Measurements from ENCODE around the gene GALNT5.
"Not testable (repeated sequence)": the region's sequence is repeated elsewhere in the genome, so short reads cannot be mapped to it uniquely, and the experiment has no call there.

Gene GALNT5

GRCh38 chr2:157333304-157334047 is 76.0 kb downstream of the GALNT5 start:
- no peak for DNase-seq

DNA sequence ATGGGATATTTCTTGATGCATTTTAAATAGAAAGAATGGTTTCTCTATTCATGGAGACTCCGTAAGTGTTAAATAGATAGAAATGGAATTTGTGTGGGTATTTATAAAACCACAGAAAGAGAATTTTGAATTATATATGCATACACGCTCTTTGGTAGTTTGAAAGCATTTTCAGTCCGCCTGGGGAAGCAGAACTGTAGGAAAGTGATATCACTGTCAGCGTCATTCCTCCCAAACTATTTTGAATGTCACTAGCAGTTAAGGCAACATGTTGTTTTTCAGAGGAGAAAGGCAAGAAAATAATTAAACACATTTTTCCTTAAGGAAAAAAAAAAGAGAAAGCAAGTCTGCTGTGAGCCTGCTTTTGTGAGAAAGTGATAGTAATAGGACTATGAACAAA is 76.8 kb downstream of the GALNT5 start:
- no peak for DNase-seq

DNA sequence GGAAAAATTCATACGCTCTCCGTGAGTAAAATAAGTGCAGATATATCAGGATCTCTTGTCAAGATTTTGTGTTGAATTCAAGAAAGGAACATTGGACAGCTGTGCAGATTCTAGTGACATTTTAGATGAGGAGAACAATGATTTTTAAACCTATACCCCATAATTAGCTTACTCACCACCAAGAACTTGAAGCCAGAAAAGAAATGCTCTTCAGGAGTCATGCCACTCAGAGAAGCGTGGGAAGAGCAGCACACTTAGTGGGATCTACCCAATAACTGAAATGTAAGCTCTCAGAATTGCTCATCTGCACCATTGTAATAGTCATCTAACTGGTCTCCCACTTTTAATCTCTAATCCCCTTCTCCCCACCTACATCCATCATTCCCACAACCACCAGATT is 77.3 kb downstream of the GALNT5 start:
- DNase-seq: no peak

- DNase-seq: no peak
Observed at GRCh38 chr2:157336137-157337010, 78.9 kb downstream of the GALNT5 start.

DNA sequence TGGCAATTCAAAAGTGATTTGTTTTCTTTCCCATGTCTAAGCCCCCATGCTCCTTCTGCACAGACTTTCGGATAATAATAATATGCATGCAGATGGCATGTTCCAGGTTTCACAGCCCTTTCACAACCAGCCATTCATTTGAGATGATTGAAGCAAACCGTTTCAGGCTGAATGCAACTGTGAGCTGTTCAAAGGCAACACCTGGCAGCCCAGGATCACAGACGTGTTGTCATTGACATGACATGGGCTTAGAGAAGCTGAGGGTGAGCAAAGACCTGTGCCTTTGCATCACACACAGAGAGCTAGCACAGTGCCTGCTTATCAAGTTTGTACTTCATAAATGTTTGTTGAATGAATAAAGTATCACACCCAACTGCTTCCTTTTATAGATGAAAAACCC is 80.5 kb downstream of the GALNT5 start:
- DNase-seq: no peak

GRCh38 chr2:157339965-157340655 is 82.6 kb downstream of the GALNT5 start:
- DNase-seq: no peak

- DNase-seq: not testable (repeated sequence)
Observed at GRCh38 chr2:157341381-157341780, 83.9 kb downstream of the GALNT5 start.

DNA sequence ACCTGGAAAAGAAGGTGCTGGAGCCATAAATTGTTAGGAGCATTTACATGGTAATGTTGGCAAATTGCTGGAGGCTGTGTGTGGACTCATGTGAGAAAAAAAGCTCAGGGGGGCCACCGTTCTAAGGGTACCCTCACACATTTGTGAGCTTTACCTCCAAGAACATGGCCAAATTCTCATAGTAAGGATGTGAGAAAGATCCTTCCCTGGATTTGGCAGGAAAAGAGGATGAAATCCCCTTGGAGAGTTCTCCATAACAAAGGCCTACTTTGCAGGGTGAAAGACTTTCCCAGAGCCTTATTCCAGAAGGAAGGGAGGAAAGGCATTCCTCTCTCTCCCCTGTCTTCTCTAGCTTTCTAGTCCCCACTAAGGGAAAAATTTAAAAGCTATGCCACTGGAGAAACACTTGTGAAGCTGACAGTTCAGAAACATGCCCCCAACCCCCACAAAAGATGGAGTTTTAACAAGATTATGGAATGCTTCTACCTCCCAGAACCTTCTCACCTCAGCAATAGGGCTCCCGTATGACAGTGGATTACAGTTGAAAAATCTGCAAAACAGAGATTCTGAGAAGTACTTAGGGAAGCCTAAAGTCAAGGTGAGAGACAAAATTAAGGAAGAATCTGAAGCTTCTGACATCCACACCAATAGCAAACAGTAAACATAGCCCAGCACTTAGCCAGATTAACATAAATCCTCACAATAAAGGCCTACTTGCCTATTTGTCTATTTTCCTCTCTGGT is 88.3 kb downstream of the GALNT5 start:
- DNase-seq: no peak

GRCh38 chr2:157348291-157348921 is 90.9 kb downstream of the GALNT5 start:
- DNase-seq: no peak

DNA sequence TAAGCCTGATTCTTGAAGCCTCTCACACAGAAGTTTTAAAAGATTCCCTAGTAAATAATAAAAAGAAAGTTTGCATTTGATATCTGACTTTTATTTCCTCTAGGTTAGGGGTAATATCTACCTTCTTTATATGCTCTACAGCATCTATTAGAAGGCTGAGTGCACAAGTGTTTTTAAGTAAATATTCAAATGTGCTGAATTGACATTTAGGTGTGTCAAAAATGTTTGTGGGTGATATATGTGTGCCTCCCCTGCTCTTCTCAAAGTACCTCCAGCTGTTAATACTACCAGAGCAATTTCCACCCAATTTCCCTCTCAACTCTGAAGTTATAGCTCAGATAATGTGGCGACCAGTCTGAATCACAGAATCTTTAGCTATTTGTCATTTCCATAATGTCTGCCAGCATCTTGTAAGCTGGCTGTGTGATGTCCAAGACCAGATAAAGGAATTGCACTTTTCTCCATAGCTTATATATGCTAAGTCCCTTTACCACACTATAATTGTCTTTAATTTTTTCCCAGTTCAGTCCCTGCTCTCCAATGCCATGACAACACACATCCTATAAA is 92.5 kb downstream of the GALNT5 start:
- no peak for DNase-seq

GRCh38 chr2:157355618-157356017 is 98.1 kb downstream of the GALNT5 start:
- no peak for DNase-seq

GRCh38 chr2:157359628-157360027 is 102.1 kb downstream of the GALNT5 start:
- DNase-seq: no peak

- no peak for DNase-seq
Observed at GRCh38 chr2:157361526-157361925, 104.0 kb downstream of the GALNT5 start.

GRCh38 chr2:157362627-157363026 is 105.1 kb downstream of the GALNT5 start:
- no peak for DNase-seq

DNA sequence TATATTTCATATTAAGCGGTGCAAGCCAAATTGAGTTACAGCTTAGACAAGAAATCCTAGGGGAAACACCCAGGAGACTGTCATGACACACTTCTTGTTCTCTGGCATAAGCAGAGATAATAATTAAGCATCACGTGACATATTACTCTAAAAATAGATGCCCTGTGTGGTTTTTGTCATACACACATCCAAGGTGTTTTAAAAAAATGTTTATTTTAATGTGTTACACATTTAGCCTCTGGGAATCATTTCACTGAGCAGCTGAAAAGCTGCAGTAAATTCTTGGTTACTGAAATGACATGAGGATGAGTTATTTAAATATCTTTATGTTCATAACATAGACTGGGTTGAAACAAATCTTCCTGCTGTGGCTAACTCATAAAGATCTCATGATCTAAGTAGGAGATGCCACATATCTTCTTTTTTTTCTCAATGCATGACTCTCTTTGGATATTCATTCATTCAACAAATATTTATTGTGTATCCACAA is 106.2 kb downstream of the GALNT5 start:
- no peak for DNase-seq
